AG09309 (cell line): Measurements from ENCODE around the gene MAN1C1.

Experiments
- DNase-seq: peaks from one replicate; pipeline ENCODE4 v3.0.0-alpha.2; 2010; ENCODE audit warnings: low read depth
- H3K4me3 ChIP-seq: 2 replicates; pipeline ENCODE4 v1.5.1; 2011; ENCODE audit warnings: mild to moderate bottlenecking, low read depth, low read length, moderate library complexity; ENCODE audit not compliant: control insufficient read depth
- TF ChIP-seq, protein P1 (sequence below): IDR thresholded peaks from 2 replicates; pipeline ENCODE4 v1.5.1; 2011; ENCODE audit warnings: mild to moderate bottlenecking, low read depth, low read length, inconsistent platforms; ENCODE audit not compliant: insufficient read depth, control insufficient read depth; ENCODE audit errors: missing control alignments

The MAN1C1 gene

DNA sequence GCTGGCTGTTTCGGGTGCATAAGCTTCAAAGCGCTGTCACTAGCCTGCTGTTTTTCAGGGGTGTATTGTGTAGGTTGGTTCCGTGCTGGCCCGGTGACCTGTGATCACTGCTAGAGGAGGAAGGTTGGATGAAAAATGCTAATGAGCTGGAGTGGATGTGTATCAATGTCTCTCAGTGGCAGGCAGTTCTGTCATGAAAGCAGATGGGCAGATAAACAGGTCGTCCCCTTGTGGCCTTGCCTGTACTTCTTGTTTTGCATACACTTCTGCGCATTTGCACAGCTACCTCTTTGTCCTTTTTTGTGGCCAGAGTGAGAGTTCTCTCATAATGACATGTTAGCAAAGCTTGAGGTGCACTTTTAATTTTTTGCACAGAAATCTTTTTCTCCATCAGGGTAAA lies 186.3 kb downstream of the MAN1C1 start:
- H3K4me3 ChIP-seq: no peak overlapping the region
- TF ChIP-seq, protein P1, sequence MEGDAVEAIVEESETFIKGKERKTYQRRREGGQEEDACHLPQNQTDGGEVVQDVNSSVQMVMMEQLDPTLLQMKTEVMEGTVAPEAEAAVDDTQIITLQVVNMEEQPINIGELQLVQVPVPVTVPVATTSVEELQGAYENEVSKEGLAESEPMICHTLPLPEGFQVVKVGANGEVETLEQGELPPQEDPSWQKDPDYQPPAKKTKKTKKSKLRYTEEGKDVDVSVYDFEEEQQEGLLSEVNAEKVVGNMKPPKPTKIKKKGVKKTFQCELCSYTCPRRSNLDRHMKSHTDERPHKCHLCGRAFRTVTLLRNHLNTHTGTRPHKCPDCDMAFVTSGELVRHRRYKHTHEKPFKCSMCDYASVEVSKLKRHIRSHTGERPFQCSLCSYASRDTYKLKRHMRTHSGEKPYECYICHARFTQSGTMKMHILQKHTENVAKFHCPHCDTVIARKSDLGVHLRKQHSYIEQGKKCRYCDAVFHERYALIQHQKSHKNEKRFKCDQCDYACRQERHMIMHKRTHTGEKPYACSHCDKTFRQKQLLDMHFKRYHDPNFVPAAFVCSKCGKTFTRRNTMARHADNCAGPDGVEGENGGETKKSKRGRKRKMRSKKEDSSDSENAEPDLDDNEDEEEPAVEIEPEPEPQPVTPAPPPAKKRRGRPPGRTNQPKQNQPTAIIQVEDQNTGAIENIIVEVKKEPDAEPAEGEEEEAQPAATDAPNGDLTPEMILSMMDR: no peak
- no peak for DNase-seq

DNA sequence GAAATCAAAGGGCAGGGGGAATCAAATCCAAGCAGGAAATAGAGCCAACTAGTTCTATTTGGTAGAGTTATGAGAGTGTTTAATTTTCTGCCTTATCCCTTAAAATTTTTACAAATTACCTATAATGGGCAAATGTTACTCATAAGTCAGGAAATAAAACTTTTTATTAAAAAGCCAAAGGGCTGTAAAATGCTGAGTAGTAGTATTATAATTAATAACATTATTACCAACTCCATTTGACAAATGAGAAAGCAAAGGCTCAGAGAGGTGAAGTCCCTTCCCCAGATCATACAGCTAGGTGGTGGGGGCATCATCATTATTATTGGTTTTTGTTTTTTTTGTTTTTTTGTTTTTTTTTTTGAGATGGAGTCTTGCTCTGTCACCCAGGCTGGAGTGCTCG lies 186.8 kb downstream of the MAN1C1 start:
- no peak overlapping the region for H3K4me3 ChIP-seq

DNA sequence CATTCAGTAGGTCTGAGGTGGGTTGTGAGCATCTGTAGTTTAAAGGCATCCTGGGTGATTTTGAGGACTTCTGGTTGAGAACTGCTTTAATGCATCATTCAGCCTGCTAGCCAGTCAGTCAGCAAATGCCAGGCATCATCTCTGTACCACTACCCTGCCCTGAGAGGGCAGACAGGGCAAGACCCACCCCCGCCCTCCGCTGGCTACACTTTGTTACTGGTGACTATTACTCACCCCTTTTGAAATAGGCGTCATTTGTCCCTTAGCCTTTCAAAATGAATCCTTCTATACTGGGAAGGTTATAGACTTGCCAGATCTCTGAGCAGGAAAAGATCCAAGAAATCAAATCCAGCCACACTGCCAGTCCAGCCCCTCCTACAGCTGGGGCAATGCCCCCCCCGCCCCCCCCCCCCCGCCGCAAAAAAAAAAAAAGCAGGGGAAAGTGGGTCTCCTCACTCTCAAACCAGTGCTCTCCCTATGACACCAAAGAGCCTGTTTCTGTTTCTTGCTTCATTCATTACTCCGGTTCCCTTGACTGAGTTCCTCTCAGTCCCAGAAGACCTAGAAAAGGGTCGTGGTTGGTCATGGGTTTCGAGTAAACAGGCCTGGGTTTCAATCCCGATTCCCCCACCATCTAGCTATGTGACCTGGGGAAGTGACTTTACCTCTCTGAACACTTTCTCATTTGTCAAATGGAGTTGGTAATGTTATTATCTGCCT lies 187.8 kb downstream of the MAN1C1 start:
- DNase-seq: no peak
- no peak overlapping the region for H3K4me3 ChIP-seq
- TF ChIP-seq, protein P1: no peak

More for the DNA sequence above, 186.8 kb downstream of the MAN1C1 start:
- no peak for DNase-seq
- TF ChIP-seq, protein P1: no peak

DNA sequence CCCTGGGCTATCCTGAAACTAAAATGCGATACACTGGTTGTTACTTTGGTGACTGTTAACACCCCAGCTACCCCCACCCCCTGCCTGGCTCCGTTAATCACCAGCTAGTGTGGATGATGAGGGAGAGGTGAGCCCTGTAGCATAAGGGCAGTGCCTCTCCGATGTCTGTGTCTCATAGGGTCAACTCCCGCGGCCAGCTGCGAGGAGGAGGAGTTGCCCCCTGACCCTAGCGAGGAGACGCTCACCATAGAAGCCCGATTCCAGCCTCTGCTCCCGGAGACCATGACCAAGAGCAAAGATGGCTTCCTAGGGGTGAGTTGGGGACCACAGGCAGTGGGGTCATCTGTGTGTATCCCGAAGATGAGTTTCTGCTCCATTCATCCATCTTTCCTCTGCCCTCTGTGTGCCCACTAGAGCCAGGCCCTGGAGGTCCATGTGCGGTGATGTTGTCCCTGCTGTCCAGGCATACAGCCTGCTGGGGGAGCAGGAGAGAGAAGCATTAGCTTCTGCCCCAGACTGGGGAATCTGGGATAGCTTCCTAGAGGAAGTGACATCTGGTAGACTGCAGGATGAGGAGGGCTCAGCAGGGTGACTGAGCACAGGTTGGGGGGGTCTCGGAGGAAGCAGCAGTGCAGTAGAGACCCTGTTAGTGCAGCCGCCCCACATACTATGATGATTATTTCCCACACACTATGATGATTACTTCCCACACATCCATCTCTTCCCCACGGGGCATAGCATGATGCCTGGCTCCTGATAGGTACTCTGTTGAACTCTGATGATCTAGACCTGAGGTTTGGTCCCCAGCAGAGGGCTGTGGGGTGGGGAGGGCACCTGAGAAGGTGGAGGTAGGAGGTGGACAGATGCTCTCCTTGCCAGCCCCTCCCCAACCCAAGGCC lies 188.6 kb downstream of the MAN1C1 start:
- DNase-seq: no peak
- TF ChIP-seq, protein P1: peak; percentile 1
- H3K4me3 ChIP-seq: no peak overlapping the region

DNA sequence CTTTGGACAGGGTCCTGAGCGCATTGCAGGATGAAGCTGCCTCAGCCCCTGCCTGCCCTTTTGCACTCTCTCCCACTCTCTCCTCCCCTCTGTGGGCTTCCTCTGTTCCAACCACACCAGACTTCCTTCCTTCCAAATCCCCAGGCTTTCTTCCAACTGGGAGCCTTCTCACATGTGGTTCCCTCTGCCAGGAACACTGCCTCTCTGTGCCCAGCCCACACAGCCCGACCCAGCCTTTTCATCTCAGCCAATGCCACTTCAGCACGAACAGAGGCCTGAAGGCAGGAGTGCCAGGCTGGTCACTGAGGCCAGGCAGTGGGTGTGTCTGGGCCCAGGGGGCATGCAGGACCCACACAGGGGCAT lies 189.3 kb downstream of the MAN1C1 start:
- no peak for DNase-seq
- H3K4me3 ChIP-seq: no peak overlapping the region

DNA sequence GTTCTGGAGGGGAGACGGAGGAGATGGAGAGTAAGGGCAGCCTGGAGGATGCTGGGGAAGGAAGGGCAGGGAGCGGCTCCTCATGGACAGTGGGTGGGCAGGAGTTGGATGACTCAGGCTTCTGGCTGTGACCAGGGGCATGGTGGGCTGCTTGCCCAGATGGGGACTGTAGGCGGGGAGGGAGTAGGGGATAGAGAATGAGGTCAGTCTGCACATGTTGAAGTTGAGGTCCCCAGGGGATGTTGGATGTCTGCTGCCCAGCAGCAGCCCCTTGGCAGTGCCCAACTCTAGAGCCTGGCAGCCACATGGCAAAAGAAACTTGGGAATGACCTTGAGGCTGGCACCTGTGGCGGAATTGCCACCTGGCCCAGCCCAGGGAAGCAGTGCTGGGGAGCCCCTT lies 189.8 kb downstream of the MAN1C1 start:
- TF ChIP-seq, protein P1: no peak
- DNase-seq: no peak
- no peak overlapping the region for H3K4me3 ChIP-seq

More for the DNA sequence above, 189.3 kb downstream of the MAN1C1 start:
- TF ChIP-seq, protein P1: no peak
